GM19043 (cell line): Measurements from ENCODE around the gene GSX1.
"Not testable (repeated sequence)": the region's sequence is repeated elsewhere in the genome, so short reads cannot be mapped to it uniquely, and the experiment has no call there.

Experiments
- ATAC-seq: cut with Tn5 transposase; IDR thresholded peaks from one replicate; pipeline ENCODE4 v1.9.1; 2021; ENCODE audit warnings: low read depth; ENCODE audit not compliant: unreplicated experiment

The GSX1 gene

DNA sequence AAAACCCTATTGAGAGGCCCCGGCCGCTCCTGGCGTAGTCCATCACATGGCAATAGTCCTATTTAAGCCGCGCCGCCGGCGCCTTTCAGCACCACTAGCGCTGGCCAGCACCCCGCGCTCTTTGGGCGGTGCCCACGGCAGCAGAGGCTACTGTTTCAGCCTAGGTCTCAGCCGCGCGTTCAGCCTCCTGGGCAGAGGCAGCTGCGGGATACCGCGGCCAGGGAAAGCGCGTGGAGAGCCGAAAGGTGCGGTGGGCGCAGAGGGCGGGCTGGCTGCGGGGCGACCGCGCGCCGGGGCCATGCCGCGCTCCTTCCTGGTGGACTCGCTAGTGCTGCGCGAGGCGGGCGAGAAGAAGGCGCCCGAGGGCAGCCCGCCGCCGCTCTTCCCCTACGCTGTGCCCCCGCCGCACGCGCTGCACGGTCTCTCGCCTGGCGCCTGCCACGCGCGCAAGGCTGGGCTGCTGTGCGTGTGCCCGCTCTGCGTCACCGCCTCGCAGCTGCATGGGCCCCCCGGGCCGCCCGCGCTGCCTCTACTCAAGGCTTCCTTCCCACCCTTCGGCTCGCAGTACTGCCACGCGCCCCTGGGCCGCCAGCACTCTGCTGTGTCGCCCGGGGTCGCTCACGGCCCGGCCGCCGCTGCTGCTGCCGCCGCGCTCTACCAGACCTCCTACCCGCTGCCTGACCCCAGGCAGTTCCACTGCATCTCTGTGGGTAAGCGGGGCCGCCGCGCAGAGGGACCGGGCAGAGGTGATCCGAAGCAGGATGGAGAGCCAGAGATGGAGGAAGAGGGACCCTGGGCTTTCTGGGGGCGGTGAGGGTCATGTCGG is at the start of gene GSX1:
GSX1 (plus strand) TSS at position 91 of the 826 bp plus-strand sequence; CDS start at position 299, 208 bp downstream.
- no peak for ATAC-seq

DNA sequence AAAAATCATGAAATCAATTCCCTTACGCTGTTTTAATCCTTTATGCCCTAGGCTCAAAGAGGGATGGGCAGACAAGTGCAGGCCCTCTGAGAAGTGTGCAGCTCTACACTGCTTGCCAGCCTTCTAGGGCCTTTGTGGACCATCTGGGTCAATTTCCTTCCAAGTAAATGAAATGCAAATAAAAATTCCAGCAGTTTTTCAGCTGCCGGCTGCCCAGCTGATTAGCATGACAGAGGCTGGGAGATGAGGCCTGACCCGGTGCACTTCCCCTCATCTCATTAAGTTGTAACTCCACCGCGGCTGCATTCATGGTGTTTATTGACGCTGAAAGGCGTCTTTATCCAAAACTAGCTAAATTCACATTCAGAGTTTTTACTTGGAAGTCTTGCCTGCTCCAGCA is 47.5 kb upstream of the GSX1 start:
- no peak for ATAC-seq

DNA sequence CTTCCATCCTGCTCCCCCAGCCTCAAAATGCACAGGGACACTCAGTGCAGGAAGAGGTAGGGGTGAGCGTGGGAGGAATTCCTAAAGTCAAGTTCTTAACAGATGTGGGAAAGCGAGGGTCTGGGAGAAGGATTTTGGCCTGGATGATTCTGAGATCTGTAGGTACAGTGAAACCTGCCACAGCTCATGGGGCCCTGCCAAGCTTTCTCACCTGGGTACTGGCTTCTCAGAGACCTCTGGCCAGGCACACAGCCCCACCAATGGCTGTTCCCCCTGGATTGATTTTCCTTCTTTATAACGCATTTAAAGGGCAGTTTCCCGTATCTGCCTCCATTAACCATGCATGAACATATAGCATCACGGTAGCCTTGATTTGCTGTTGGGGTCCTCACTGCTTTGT is 47.0 kb upstream of the GSX1 start:
- no peak for ATAC-seq

DNA sequence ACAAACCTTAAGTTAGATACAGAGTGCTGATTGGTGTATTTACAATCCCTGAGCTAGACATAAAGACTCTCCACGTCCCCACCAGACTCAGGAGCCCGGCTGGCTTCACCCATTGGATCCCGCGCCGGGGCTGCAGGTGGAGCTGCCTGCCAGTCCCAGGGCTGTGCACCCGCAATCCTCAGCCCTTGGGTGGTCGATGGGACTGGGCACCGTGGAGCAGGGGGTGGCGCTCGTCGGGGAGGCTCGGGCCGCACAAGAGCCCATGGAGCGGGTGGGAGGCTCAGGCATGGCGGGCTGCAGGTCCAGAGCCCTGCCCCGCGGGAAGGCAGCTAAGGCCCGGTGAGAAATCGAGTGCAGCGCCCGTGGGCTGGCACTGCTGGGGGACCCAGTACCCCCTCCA is 44.1 kb upstream of the GSX1 start:
- ATAC-seq: not testable (repeated sequence)

DNA sequence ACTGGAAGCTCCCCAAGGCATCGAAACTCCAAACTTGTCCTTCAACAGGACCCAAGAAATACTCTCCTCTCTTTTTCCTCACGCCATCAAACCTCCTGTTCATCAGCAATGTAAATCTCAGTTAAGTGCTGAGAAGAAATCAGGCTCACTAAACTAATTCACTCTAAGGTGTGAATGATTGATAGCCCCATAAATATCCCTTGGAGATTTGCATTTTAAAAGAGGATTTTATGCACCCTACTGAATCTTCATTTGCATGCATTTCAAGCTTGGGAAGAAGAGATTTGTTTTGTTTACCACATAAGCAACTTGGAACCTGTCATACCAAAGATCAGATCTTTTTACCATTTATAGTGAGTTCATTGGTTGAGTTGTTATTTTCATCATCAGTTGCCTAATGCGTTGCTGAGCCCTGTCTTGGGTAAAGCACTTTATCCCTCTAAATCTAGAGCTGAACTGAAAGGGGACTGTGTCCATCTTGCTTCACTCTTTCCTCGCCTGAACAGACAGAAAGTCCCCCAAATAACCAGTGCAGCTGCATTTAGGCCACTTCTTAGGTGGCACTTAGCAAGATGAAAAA is 40.2 kb upstream of the GSX1 start:
- ATAC-seq: no peak

DNA sequence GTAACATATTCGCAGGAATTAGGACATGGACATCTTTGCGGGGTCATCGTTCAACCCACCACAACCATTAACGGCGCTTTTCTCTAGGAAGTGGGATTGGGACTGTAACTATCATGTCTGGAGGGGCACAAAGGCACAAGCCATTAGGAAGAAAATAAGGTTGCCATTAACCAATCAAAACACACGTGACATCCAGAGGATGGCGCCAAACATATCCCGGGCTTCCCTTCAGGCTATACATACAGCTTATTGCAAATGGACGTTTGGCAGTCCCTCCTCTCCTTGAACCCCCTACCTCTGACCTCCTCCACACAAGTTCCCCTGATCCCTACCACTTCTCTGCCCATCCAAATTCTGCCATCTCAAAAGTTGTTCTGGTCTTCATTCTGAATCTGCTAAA is 26.6 kb upstream of the GSX1 start:
- ATAC-seq: no peak

DNA sequence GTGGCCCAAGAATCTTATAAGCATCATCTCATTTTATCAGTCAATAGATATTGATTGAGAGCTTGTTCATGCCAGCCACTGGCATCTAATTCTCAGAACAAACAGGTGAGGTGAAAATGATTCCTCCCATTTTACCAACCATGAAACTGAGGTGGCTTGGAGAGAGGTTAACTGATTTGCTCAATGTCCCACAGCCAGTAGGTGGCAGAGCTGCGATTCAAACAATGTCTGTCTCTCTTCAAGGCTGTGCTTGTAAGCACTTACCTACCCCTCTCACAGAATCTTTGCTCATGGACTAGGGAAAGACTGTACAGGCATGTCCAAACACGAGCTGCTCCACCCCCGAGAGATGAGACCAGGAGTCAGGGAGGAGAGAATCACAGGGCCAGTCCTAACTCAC is 21.5 kb upstream of the GSX1 start:
- ATAC-seq: no peak

DNA sequence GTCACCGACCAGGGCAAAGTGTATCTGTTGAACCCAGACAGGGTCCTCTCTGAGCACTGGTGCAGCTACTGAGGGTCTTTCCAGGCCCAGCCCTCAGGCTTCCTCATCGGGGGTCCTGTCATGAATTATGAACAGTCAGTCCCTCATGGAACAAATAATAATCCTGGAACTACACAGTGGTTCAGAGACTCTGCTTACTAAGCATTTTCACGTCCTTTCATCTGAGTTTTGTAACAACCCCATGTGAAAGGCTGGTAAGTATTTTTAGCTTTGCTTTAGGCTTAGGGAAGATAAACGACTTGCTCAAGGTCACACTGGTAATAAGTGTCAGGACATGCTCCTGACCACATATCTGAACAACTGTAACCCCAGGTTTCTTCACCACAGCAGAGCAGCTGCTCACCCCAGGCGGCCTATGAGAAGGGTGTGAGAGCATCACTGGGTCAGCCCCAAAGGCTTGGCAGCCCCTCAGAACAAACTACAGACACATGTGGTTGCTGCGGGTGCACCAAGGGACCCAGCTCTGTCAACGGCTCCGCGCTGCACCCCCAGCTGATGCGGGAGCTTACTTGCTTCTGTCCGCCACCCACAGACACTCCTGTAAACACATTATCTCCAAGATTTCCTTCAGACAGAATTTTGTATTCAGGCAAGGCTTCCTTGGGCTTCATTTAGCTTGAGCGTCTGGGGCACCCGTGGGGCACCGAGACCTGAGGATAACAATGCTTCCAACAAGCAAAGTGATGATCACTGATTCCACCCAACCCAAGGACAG is 19.4 kb upstream of the GSX1 start:
- no peak for ATAC-seq

DNA sequence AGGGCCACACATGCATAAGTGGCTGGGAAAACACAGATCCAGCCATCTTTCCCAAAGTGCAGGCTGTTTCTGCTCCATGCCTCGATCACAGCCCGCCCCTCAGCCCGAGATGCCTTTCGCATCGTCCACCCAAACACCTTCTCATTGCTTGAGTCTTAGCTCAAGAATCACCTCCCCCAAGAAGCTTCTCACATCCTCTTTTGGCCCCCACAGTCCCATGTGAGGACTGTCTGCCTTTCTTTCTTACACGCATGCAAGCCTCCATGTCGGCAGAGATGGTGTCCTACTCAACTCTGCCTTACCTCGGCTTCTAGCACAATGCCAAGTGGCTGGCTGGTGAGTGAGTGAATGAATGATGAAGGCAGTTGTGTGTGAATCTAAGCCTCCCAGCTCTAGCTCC is 18.1 kb upstream of the GSX1 start:
- no peak for ATAC-seq

DNA sequence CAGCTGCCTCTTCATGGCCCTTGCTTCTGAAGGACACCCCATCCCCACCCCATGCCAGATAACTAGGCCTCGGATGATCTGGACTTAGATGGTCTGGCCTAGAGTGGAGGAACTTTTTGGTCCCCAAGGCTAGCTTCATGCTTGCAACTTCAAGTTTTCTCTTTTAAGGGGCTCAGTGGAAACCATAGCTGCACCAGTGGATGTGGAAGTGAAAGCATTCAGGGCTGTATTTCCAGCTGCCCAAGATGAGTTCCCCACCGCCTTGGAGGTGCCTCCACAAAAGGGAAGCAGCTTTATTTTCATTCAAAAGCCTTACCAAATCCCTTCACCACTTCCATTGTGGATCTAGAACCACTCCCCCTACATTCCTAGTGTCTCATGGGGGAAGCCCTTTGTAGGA is 17.6 kb upstream of the GSX1 start:
- no peak for ATAC-seq

DNA sequence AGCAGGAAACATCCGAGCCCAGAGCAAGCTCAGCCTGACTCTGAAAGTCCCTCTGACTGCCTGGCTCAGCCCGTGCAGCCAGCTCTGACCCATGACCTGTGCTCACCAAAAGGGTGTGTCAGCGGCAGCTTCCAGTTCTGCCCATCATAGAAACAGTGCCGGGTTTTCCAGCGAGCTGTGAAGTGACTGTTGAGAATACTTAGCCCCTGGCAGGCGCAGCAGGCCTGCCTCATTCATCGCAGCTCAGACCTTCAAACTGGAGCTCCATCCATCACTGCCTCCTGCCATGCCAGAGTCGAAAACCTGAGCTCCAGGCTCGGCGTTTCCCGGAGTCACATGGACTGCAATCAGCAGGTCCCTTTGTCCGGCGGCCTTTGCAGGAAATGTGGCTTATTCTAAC is 16.3 kb upstream of the GSX1 start:
- ATAC-seq: no peak

DNA sequence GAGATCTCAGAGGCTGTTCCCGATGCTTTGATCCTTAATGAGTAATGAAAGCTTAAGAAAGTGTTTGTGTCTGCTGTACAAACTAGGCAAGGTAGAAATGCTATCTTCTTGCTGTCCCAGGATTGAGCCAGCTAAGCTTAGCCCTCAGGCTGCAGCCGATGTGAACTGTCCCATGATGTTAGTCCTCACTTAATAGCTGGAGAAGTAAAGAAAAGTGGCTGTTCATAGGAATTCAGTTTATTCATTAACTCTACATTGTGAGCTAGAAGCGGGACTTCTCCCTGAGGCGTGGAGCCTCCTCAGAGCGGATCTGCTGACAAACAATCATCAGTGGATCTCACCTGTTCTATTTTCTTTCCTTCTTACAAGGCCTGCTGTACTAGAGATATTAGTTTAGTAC is 10.1 kb upstream of the GSX1 start:
- ATAC-seq: no peak

DNA sequence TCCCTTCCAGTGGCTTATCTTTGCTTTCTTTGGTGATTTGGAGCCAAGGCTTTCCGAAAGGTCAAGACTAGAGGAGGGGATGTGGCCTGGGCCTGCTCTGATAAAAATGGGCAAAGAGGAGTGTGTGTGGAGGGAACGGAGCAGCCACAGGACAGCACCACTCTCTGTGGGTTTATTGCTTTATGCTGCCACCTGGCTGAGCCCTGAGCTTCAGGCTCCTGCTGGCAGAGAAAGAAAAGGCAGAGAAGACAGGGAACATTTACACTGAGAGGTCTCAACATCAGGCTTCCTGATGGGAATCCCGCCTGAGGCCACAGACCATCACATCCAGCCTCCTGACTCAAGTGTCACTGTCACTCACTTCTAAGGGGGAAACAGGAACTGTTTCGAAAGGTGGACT is 9.2 kb upstream of the GSX1 start:
- ATAC-seq: no peak

DNA sequence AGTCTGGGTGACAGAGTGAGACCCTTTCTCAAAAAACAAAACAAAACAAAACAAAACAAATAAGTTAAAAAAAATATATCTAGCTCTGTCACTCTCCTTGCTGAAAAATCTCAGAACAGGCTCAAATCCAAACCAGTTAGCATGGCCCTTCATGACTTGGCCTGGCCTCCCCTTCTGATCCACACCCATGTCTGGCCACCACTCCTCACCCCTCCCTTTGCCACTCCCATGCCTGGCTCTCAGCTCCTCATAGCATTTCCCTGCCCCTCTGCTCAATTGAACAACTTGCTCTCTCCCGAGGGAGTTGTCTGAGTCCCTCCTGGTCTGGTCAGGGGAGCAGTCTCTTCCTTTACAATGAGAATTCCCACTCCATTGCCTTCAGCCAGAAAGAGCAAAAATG is 4.0 kb upstream of the GSX1 start:
- no peak for ATAC-seq

DNA sequence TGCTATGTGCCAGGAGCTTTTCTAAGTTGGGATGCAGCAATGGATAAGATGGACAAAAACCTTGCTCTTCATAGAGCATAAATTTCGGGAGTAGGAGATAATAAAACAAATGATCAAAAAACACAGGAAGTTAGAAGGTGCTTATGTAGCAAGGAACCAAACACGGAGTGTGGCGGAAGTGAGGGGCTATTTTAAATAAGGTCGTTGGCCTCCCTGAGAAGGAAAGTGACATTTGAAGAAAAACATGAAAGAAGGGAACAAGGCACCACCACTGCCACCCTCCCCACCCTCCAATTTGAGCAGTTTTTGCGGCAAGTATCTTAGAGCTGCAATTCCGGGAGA is 3.2 kb upstream of the GSX1 start:
- ATAC-seq: no peak

DNA sequence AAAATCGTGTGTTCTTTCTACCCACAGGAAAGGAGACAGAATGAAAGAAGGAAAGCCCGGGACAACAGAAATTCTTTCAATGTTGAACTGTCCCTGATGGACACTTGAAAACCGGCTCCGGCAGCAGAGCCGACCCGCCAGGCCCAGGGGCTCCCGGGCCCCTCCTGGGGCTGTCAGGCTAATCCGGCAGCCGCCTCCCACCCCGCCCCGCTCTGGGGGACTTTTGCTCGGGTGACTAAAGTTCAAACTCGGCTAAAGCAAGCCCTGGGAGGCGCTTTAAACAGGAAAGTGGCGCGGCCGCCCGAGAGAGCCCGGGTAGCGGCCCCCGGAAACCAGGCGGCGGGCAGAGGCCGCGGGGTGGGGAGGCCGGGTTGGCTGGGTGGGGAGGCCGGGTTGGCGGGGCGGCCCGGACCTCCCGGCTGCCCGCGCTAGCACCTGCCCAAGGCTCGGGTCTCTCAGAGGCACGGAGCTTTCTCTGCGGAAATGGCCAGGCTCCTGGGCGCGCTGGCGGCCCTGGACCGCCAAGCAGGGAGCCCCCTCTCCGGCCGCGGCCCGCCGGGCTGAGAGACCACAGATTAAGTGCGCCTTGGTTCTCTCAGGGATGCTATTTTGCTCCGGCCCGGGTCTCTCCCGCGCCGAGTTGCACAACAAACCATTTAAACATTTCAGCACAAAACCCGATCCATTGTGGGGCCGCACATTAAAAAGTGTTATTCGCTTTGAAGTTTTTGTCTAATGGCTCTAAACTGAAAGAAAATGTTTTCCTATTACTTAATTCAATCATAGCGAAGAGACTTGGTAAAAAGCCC is 2.6 kb upstream of the GSX1 start:
- no peak for ATAC-seq

DNA sequence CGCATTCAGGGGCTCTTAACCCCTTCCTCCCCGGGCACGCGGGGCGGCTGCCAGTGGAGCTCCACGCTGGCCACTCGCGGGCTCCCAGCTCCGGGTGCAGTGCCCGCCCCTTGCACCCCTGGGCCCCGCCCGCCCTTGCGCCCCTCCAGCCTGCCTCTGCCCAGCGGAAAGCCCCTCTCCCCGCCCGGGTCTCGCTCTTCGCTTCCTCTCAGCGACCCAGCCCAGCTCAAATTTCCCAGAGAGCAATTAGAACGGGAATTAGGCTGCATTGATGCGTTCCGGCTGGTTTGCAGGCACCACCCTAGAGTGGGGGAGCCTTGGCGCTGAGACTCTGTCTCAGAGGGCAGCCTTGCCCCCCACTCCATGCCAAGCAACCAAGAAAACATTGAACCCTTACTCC is 1.8 kb upstream of the GSX1 start:
- no peak for ATAC-seq

DNA sequence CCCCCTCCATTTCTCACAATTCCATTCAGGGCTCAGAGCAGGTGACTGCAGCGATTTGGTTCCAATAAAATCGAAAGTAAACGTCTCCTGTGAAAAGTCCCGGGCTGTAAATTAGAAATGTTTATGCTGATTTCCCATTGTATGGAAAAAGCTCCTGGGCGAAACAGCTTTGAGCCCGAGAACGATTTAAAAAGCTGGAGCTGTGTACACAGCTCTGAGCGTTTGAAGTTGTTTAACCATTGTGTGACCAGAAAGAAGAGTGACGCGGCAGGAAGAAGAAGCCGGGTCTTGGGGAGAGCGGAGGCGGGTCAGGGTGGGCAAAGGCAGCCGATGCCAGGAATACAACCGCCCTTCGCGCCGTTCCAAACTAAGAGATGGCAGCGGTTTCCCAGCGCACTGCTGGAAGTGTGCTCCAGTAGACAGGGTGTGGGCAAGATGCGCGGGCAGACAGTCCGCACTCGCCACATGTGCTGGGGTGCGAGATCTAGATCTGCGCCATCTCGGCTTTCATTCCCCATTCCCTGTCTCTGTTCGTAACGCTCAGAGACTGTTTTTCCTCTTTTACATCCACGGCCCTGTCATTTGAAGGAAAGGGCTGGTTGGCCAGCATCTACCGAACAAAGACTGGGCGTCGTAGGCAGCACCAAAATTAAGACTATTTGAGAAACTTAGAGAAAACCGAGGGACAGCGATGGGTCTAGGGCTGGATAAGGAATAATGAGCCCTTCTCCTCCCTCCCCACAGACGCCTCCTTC is 960 bp upstream of the GSX1 start:
- ATAC-seq: no peak

DNA sequence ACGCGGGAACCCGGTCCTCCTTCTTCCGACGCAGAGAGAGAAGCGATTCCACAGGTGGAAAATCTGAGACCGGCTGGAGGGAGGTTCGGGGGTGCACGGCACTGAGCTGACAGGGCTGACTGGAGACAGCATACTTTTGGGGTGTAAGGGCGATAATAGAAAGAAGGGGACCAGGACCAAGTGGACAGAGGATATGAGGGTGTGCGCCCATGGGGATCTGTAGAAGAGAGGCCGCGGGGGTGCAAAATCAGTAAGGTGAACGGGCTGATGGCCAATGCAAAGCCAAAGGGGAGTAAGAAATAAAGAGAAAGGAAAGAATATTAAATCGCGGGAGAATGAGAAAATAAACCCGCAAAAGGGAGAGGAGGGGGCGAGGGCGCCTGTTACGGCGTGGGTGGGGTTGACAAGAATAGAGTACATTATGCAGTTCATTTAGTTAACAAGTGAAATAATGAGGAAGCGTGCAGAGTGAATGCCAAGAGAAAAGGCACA is 336 bp upstream of the GSX1 start:
- ATAC-seq: no peak
